Transverse colon (tissue), 4 donors: ENCODE data around the gene ITGA11.

Experiments used
- CTCF ChIP-seq, 5 experiments: fragments of 200-600 bp in 3 of 5; fragments of 450-650 bp in 2 of 5; sonication (generic) in 3 of 5; IDR thresholded peaks; 1 replicate in 2 of 5; 2 replicates in 3 of 5; pipeline ENCODE4 v1.5.1; 2016 to 2017; ENCODE audit warnings: antibody characterized with exemption in 5 of 5, inconsistent platforms in 3 of 5, mild to moderate bottlenecking in 2 of 5, moderate library complexity in 1 of 5
- EP300 ChIP-seq: sonication (generic); formaldehyde crosslinking; IDR thresholded peaks from one replicate; pipeline ENCODE4 v1.6.1; 2017; ENCODE audit warnings: antibody characterized with exemption, low read depth
- POLR2A ChIP-seq: fragments of 450-650 bp; IDR thresholded peaks from one replicate; pipeline ENCODE4 v1.6.1; 2016; ENCODE audit warnings: antibody characterized with exemption, mild to moderate bottlenecking, moderate library complexity
- POLR2AphosphoS5 ChIP-seq, 3 donors: sonication (generic); formaldehyde crosslinking; IDR thresholded peaks; one replicate each; pipeline ENCODE4 v1.6.1; 2016; ENCODE audit warnings: antibody characterized with exemption in 3 of 3

GRCh38 chr15:68318008-68318835, 113.7 kb downstream of the ITGA11 start:
- no peak for TF ChIP-seq CTCF (IDR thresholded peaks at IDR 0.05)
- no peak for TF ChIP-seq POLR2A
- no peak for TF ChIP-seq POLR2AphosphoS5 (IDR thresholded peaks at IDR 0.05)
- no peak for TF ChIP-seq EP300
